Measurements from ENCODE around the gene PTPN14. TPM values are rescaled to one million over a fixed set of nuclear protein-coding genes. Genes with fewer than 3 reads are reported as not detected.

The PTPN14 gene
- total and polyA plus RNA-seq, 2 of the 4 experiments (the other 2 are of a cell fraction): 21.5 to 31.7 TPM

DNA sequence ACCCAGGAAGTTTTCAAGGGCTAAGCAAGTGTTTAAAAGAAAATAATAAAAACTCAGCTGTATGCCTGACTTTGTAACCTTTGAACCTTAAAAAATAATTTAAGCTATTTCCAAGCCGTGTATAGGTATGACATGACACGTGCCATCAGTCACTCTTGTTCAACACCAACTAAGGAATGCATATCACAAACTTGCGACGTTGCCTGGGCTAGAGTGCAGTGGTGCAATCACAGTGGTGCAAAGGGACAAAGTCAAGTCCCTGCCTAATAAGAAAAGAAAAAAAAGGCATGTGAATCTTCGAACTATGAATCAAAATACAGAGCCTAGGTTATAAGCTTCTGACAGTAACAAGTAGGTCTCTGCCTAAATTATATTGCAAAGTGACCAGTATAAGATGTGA is 191.3 kb downstream of the PTPN14 start:
- intact Hi-C loops (cut with micrococcal nuclease) (no loop called here), dilution Hi-C loops (cut with HindIII; ENCODE audit: low sequenced_read_pairs, unreplicated experiment) (no loop called here), in situ Hi-C loops (cut with MboI; ENCODE audit: low sequenced_read_pairs) (no loop called here)
- CTCF ChIA-PET: interaction anchor here (0.6 to 0.7 kb wide), 2 partner anchors 14 to 31 kb away, joined by 3 to 4 read pairs; no protein-coding TSS in a partner anchor
- Histone ChIP-seq H3K9me1 (ENCODE audit: insufficient read depth, low read length) (peaks cover 12% of the 10 kb centered on the region), H3K4me3 (ENCODE audit: insufficient read depth, low read depth, low read length) (no peak overlapping the region), H3K79me1 (ENCODE audit: low read depth in 1 of 2, low read length in 2 of 2) (peaks cover 31 to 44% of the 10 kb centered on the region in 2 experiments), H3K4me2 (ENCODE audit: low read depth, low read length) (no peak overlapping the region), H4K91ac (ENCODE audit: insufficient read depth, low read depth, low read length) (no peak overlapping the region), H2BK15ac (ENCODE audit: low read depth, low read length) (no peak overlapping the region), H3K4ac (ENCODE audit: low read depth, low read length) (no peak overlapping the region), H4K20me1 (ENCODE audit: insufficient read depth, low read length) (no peaks in the 10 kb centered on the region), H2BK120ac (ENCODE audit: low read depth, low read length) (no peak overlapping the region), H4K5ac (ENCODE audit: low read depth, low read length) (no peak overlapping the region), H2AK5ac (ENCODE audit: low read depth, low read length) (no peak overlapping the region), H2AFZ (replicated peaks; ENCODE audit: low read length, poor library complexity) (no peak overlapping the region), H2BK5ac (ENCODE audit: low read depth, low read length, poor library complexity, severe bottlenecking) (no peak overlapping the region), H3K56ac (ENCODE audit: extremely low read depth, insufficient read depth, low read length) (no peak overlapping the region), H3K23ac (ENCODE audit: low read depth, low read length) (no peak overlapping the region), H4K8ac (ENCODE audit: low read depth in 2 of 2, low read length in 2 of 2) (no peak overlapping the region), H3K4me1 (ENCODE audit: control insufficient read depth, insufficient read depth, low read length) (peaks cover 3% of the 10 kb centered on the region), H3K9ac (ENCODE audit: low read depth, low read length) (no peak overlapping the region), H3K36me3 (ENCODE audit: control insufficient read depth, insufficient read depth, low read length) (peaks cover 65% of the 10 kb centered on the region), H3K9me3 (ENCODE audit: control insufficient read depth, insufficient read depth, low read length) (no peaks in the 10 kb centered on the region), H3K27ac (ENCODE audit: insufficient read depth, low read length) (no peak overlapping the region), H3K14ac (replicated peaks; ENCODE audit: low read depth, low read length) (no peak overlapping the region), H3K27me3 (ENCODE audit: control insufficient read depth, insufficient read depth, low read length) (no peaks in the 10 kb centered on the region), H2AK9ac (replicated peaks; ENCODE audit: low read depth, low read length, poor library complexity) (no peak overlapping the region), H2BK20ac (ENCODE audit: low read depth, low read length) (no peak overlapping the region), H3K18ac (ENCODE audit: low read depth, low read length) (no peak overlapping the region)
- ATAC-seq (ENCODE audit: low read depth): no peak
- WGBS, 2 experiments (ENCODE audit: extremely low coverage in 2 of 2, insufficient read length in 1 of 2): 90% methylated on average over 2 of the region's 5 CpGs; no CpG with 5 or more reads in 1 of the 2 experiments
- no peak for TF ChIP-seq NFE2L2 (IDR thresholded peaks at IDR 0.05; ENCODE audit: low read depth, low read length)
- no peak for TF ChIP-seq CEBPB (IDR thresholded peaks at IDR 0.05; ENCODE audit: low read depth, low read length)
- no peak for TF ChIP-seq CHD1 (IDR thresholded peaks at IDR 0.05; ENCODE audit: low read depth, low read length)
- no peak for TF ChIP-seq USF2 (IDR thresholded peaks at IDR 0.05; ENCODE audit: low read depth, low read length)
- no peak for TF ChIP-seq ELK1 (IDR thresholded peaks at IDR 0.05; ENCODE audit: borderline replicate concordance, low read depth, low read length)
- TF ChIP-seq POLR2A (IDR thresholded peaks at IDR 0.05; ENCODE audit: low read depth, low read length): no peak
- TF ChIP-seq BHLHE40 (IDR thresholded peaks at IDR 0.05; ENCODE audit: low read depth, low read length): no peak
- TF ChIP-seq RFX5 (IDR thresholded peaks at IDR 0.05; ENCODE audit: low read depth, low read length): no peak
- no peak for TF ChIP-seq SMC3 (IDR thresholded peaks at IDR 0.05; ENCODE audit: low read depth, low read length)
- TF ChIP-seq CTCF (conservative IDR thresholded peaks at IDR 0.05; ENCODE audit: low read depth, low read length): no peak
- TF ChIP-seq FOS (IDR thresholded peaks at IDR 0.05; ENCODE audit: low read depth, low read length): no peak
- TF ChIP-seq MAZ (IDR thresholded peaks at IDR 0.05; ENCODE audit: borderline replicate concordance, low read depth, low read length): no peak
- TF ChIP-seq MXI1 (IDR thresholded peaks at IDR 0.05; ENCODE audit: borderline replicate concordance, low read depth, low read length): no peak
- TF ChIP-seq RCOR1 (IDR thresholded peaks at IDR 0.05; ENCODE audit: insufficient replicate concordance, low read length): no peak
- no peak for TF ChIP-seq RAD21 (IDR thresholded peaks at IDR 0.05; ENCODE audit: low read length)
- TF ChIP-seq MAFK (IDR thresholded peaks at IDR 0.05; ENCODE audit: low read depth, low read length): no peak
- POLR2A ChIA-PET (ENCODE audit: unreplicated experiment): no interaction called here
- BruUV-seq (replicated peaks): no TSS peak
- DNase-seq: no peak

All from IMR-90 (cell line).